GM19397 (cell line): Measurements from ENCODE around the gene ITGA1.
"Not testable (repeated sequence)": the region's sequence is repeated elsewhere in the genome, so short reads cannot be mapped to it uniquely, and the experiment has no call there.

Experiments used
- ATAC-seq: cut with Tn5 transposase; IDR thresholded peaks from one replicate; pipeline ENCODE4 v1.9.1; 2021; ENCODE audit warnings: mild to moderate bottlenecking, moderate library complexity; ENCODE audit not compliant: unreplicated experiment

Gene ITGA1

DNA sequence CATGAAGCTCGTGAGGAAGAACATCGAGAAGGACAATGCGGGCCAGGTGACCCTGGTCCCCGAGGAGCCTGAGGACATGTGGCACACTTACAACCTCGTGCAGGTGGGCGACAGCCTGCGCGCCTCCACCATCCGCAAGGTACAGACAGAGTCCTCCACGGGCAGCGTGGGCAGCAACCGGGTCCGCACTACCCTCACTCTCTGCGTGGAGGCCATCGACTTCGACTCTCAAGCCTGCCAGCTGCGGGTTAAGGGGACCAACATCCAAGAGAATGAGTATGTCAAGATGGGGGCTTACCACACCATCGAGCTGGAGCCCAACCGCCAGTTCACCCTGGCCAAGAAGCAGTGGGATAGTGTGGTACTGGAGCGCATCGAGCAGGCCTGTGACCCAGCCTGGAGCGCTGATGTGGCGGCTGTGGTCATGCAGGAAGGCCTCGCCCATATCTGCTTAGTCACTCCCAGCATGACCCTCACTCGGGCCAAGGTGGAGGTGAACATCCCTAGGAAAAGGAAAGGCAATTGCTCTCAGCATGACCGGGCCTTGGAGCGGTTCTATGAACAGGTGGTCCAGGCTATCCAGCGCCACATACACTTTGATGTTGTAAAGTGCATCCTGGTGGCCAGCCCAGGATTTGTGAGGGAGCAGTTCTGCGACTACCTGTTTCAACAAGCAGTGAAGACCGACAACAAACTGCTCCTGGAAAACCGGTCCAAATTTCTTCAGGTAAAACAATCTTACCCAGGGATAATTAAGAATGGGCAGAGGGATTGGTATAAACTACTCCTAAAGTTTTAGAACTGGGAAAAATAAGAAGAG, 12.9 kb downstream of the ITGA1 start:
- ATAC-seq, result peak; percentile 36

DNA sequence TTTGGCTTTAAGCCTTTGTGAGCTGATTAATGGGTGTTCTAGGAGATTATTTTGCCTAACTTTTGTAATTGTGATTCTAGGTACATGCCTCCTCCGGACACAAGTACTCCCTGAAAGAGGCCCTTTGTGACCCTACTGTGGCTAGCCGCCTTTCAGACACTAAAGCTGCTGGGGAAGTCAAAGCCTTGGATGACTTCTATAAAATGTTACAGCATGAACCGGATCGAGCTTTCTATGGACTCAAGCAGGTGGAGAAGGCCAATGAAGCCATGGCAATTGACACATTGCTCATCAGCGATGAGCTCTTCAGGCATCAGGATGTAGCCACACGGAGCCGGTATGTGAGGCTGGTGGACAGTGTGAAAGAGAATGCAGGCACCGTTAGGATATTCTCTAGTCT, 13.6 kb downstream of the ITGA1 start:
- no peak for ATAC-seq

GRCh38 chr5:52802272-52802973, 14.7 kb downstream of the ITGA1 start:
- no peak for ATAC-seq

- no peak for ATAC-seq
These were observed 15.2 kb downstream of the ITGA1 start for GRCh38 chr5:52802974-52803336.

DNA sequence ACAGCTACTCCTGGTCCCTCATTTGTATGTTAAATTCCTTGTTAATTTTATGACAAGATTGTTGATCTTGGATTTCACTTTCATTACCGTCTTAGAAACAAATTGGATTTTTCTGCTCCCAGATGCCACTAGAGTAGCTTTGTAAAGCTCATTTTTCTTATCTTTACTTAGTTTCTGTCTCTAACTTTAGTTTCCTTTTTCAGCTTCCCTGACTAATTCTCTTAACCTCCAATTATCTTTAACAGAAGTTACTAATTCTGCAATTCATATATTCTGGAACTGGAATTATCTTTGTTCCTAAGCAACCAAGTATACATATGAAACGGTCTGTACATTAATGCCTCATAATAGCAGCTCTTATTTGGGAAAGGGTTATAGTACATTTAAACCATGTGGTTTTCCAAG, 16.7 kb downstream of the ITGA1 start:
- no peak for ATAC-seq

DNA sequence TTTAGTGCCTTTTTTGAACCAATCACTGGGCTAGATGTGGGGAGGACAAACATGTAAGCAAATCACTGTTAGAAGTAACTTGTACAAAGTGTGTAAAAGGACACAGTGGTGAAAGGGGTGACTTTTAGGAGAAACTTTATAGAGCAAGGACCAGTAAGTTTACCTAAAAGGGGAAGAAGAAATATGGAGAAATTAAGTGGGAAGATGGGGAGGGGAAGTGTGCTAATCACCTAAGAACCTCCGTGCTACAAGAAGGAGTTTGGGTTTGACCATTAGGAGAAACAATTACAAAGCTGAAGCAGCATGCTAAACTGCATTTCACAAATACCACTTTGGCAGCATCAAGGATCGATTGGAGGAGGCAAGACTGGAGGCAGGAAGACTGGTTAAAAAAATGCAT, 17.3 kb downstream of the ITGA1 start:
- ATAC-seq, result no peak

GRCh38 chr5:52805615-52806014, 17.9 kb downstream of the ITGA1 start:
- ATAC-seq, result no peak

DNA sequence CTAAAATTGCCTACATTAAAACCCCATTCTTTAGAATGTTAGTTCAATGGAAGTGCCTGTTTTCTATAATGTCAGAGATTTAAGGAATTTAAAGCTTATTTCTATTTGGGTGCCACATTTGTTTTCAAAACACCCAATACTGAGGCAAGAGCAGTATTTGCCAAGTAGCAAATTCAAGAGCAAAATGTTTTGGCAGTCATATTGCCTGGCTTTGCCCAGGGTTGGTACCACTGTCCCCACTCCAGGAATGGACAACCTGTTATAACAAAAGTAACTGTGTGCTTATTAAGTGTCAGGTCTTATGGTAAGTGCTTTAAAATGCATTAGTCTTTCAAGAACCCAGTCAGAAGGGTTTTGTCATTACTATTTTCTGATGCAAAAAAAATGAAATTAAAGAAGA, 19.3 kb downstream of the ITGA1 start:
- no peak for ATAC-seq

DNA sequence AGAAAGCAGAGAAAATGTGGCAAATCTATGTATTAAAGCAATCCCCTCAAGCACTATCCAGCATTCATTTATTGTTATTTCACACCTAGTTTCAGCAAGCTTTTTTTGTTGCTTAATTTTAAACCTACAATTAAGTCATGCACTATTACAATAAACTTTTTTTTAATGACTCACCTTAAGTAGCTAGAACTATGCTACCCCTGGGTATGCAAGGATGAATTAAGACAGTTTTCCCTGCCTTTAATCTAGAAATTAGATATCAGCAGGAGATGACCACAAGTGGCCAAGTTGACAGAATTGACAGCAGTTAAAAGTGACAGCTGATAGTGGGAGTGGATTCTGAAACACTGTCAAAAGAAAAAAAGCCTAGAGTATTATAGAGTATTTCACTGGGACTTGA, 20.0 kb downstream of the ITGA1 start:
- no peak for ATAC-seq

- no peak for ATAC-seq
These were observed 20.7 kb downstream of the ITGA1 start for GRCh38 chr5:52808316-52808901.

DNA sequence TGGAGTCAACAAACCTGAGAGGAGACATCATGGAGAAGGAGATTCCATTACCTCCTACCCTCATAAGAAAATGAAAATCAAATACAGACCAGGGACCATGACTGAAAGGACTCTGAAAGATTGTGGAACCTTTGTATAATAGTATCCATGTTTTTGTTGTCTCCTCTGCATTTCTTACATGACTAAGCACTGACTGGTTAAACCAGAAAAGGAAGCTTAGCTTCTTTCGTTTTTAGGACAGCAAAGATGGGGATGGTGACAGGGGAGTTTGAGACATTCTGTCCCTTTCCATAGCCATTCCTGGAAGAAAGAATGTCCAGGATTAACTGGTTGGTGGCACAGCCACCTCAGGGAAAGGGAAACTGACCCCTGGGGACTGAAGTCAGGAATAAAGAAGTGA, 22.2 kb downstream of the ITGA1 start:
- ATAC-seq, result no peak

DNA sequence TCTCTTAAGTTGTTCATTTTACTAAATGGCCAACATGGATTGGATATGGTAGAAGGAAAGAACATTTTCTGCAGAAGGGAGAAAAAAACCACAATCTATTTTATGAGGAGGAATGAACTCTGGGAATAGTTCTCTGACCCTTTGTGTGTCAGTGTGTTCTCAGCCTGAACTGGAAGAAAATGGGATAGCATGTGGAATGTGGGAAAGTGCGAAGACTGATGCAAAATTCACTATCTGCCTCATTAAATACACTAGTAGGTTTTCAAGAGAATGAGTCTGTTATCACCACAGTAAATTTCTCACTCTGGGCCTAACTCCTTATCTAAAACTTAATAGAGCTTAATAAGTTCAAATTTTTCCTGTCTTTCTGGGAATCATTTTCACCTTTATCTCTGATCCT, 22.7 kb downstream of the ITGA1 start:
- no peak for ATAC-seq

DNA sequence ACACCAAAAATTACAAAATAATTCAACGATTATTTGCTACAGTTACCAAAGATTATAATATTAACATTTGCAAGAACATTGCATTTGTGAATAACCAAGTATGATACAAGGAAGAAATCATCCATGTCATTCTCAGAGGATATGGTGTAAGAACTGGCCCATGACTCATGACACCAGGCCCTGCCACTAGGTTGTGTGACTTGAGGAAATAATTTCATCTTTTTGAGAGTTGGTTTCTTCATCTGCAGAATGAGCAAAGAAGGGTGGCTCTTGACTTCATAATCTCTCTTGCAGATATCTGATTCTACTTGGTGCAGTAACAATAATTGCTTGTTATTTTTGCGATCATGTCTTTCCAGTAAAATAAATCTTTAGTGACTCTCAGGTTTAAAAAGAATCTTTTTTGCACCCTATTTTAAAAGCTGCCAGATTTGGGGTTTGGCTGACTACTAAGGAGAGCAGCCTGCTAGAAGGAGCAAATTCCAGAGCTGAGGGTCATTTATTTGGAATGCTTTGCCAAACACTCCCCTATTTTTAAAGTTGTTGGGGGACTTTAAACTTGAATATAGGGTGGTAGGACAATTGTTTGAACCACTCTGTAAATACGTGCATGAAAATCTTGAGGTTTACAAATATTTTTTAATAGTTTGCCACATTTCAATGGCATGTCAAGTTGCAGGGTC, 23.5 kb downstream of the ITGA1 start:
- ATAC-seq, result no peak

DNA sequence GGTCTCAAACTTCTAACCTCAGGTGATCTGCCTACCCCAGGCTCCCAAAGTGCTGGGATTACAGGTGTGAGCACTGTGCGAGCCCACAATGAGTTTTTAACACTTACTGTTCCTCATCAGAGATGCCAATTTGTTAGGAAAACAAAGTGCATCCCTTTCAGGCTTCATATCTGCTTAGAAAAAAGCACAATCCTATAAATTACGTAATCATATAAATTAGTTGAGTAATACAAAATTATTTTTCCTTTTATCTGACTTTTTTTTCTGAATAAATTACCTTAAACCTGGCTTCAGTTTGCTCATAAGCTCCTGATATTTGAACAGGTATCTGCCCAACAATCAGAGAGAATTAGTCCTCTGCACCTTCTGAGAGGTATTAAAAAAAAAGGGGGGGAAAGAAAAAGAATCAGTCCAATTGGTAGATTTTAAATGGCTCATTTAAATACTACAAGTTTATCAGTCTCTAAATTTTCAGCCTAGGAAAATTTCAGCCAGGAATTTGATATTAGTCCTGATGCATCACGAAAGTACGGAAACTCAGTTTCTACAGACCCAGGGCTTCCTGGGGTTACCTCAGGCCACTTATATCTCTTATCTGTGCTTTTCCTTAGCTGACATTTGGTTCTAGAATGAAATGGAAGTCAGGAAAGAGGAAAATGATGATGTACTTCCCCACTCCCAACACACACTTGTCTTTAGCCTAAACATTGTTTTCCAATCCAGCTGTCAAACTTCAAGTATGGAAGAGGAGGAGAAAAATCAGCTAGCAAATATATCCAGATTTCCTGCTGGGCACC, 26.8 kb downstream of the ITGA1 start:
- no peak for ATAC-seq

GRCh38 chr5:52817818-52818217, 30.1 kb downstream of the ITGA1 start:
- ATAC-seq, result no peak

- ATAC-seq, result no peak
These were observed 30.6 kb downstream of the ITGA1 start for GRCh38 chr5:52818360-52818759.

- not testable (repeated sequence) for ATAC-seq
These were observed 31.1 kb downstream of the ITGA1 start for GRCh38 chr5:52818807-52819206.

DNA sequence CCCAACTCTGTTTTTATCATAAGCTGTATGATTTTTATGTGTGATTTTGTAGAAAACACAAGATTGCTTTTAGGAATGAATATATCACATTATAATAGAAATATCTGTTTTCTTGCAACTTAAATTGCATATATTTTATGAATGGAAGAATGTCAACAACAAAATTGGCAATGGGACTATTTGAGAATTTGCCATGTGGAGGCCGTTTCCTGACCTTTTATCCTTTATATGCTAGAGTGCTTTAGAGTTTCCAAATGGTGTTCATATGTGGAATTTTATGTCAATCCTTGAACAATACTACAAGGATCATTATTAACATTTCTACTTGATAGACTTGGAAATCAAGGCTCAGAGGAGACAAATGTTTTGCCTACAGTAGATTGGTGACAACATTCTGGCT, 34.2 kb downstream of the ITGA1 start:
- no peak for ATAC-seq

- no peak for ATAC-seq
These were observed 34.7 kb downstream of the ITGA1 start for GRCh38 chr5:52822437-52822836.

GRCh38 chr5:52824827-52825226, 37.1 kb downstream of the ITGA1 start:
- ATAC-seq, result no peak

DNA sequence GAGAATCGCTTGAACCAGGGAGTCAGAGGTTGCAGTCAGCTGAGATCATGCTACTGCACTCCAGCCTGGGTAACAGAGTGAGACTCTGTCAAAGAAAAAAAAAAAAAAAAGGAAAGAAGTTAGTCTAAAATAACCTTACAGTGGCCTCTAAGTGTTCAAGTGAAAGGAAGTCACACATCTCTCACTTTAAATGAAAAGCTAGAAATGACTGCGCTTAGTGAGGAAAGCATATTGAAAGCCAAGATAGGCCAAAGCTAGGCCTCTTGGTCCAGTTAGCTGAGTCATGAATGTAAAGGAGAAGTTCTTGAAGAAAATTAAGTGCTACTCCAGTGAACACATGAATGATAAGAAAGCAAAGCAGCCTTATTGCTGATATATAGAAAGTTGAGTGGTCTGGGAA, 38.1 kb downstream of the ITGA1 start:
- ATAC-seq, result no peak
